ENCODE measurements around the gene ZDHHC23.
A peak's percentile ranks its signal among the peaks of the same experiment; 100 is the strongest.

The ZDHHC23 gene, protein sequence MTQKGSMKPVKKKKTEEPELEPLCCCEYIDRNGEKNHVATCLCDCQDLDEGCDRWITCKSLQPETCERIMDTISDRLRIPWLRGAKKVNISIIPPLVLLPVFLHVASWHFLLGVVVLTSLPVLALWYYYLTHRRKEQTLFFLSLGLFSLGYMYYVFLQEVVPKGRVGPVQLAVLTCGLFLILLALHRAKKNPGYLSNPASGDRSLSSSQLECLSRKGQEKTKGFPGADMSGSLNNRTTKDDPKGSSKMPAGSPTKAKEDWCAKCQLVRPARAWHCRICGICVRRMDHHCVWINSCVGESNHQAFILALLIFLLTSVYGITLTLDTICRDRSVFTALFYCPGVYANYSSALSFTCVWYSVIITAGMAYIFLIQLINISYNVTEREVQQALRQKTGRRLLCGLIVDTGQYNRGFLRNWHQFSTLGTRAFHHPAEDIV

GRCh38 chr3:113947372-113948014, at the start of gene ZDHHC23:
Gene ZDHHC23 (plus strand): TSS chr3:113948013. CDS start chr3:113948803, 790 bp downstream.
- peak; percentile 73 for DNase-seq

GRCh38 chr3:113898892-113899291, 48.9 kb upstream of the ZDHHC23 start:
- no peak for DNase-seq

GRCh38 chr3:113906568-113907140, 41.2 kb upstream of the ZDHHC23 start:
- no peak for DNase-seq

- no peak for DNase-seq
Measured at GRCh38 chr3:113908133-113908532, 39.7 kb upstream of the ZDHHC23 start.

DNA sequence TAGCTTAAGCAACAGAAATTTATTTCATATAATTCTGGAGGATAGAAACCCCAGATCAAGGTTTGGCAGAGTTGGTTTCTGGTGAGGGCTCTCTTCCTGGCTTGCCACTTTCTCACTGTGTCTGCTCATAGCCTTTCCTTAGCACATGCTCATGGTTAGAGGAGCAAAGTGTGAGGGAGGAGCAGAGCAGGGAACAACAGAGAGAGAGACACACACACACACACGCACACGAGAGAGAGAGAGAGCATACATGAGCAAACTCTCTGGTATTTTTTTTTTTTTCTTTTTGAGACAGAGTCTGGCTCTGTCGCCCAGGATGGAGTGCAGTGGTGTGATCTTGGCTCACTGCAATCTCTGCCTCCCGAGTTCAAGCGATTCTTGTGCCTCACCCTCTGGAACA, 36.8 kb upstream of the ZDHHC23 start:
- DNase-seq = no peak

- DNase-seq = no peak
Measured at GRCh38 chr3:113912552-113913236, 35.1 kb upstream of the ZDHHC23 start.

DNA sequence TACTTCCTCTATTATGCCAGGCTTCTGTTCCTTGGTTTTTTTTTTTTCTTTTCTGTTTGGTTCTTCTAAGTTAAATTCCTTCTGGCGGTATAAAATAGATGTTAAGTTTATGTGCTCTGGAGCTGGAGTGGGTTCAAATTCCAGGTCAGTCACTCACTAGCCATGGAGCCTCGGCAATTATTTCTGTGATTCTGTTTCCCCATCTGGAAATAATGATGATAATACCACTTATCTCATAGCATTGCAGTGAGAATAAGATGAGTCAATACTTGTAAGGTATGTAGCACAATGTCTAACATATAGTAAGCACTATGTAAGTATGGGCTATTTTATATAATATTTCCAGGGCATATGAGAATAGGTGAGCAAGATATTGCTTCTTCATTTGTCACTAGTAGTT, 33.2 kb upstream of the ZDHHC23 start:
- DNase-seq = no peak

GRCh38 chr3:113927556-113927955, 20.3 kb upstream of the ZDHHC23 start:
- DNase-seq = no peak

- no peak for DNase-seq
Measured at GRCh38 chr3:113946831-113947230, 982 bp upstream of the ZDHHC23 start.

DNA sequence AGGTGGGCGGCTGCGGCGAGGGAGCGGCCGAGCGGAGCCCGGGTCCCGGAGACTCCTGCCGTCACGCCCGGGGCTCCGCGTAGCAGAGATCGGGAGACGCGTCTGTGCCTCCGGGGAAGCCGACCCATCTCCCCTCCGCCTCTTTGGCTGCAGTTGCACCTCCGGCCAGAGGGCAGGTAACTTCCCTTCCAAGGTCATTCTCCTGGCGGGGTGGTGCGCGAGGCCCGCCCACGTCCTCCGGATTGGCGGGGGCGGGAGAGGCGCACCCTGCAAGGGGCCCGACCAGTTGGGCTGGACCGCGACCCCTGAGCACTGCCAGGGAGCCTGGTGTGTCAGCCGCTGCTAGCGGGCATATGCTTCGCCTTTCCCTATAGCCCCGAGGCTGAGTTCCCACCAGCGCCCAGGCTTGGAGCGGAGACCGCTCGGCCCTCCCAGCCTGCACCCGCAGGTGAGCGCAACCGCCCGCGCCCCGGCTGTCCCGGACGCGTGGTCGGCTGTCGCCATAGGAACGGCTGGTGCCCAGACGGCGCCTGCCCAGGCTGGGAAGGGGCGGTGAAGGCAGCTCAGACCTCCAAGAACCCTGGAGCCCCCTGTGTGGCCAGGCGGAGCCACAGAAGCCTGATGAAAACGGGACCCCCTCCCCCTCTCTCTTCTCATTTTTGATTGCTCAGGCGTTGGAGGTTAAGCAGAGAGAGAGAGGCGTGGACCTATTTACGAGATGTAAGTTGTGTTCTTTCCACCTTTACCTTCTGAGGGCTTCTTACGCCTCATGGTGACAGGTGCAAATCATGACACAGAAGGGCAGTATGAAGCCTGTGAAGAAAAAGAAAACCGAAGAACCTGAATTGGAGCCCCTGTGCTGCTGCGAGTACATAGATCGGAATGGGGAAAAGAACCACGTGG, 453 bp downstream of the ZDHHC23 start:
- DNase-seq = peak; percentile 47

- DNase-seq = no peak
Measured at GRCh38 chr3:113952921-113953320, 5.1 kb downstream of the ZDHHC23 start.

DNA sequence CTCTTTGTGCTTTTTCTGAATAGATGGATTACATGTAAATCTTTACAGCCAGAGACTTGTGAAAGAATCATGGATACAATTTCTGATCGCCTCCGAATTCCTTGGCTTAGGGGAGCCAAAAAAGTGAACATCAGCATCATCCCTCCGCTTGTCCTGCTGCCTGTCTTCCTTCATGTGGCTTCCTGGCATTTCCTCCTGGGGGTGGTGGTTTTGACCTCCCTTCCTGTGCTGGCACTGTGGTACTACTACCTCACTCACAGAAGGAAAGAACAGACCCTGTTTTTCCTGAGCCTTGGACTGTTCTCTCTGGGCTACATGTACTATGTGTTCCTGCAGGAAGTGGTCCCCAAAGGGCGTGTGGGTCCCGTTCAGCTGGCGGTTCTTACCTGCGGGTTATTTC, 5.9 kb downstream of the ZDHHC23 start:
- no peak for DNase-seq

DNA sequence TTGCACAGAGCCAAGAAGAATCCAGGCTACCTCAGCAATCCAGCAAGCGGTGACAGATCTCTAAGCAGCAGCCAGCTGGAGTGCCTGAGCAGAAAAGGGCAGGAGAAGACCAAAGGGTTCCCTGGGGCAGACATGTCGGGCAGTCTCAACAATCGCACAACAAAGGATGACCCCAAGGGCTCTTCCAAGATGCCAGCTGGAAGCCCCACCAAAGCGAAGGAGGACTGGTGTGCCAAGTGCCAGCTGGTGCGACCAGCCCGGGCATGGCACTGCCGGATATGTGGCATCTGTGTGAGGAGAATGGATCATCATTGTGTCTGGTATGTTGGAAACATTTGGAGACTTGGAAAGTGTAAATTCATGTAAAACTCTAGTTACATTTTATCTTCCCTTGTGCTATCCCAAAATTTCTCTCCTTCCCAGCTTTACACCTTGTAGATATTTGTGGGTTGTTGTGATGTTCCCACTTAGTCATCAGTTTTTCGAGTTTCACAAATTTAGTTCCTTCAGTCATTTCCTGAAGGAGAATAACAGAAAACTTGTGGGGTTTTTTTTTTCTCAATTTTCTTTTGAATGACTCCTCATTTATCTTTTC, 6.4 kb downstream of the ZDHHC23 start:
- DNase-seq = no peak

DNA sequence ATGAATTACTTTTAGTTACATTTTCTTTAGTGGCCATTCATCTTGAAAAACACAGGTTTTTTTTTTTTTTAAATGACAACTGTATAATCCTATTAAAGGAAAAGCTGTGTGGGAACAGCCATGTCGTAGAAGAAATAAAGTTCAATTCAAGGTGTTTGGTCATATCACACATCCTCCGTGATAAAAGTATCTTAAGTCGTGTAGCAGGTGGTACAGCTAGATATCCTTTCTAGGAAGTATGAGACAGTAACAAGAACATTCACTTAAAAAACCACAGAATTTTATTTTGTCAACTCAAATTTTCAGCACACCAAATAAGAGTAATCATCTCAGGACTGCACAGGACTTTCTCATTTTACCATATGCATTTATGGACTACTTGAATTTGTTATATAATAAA, 16.1 kb downstream of the ZDHHC23 start:
- no peak for DNase-seq

DNA sequence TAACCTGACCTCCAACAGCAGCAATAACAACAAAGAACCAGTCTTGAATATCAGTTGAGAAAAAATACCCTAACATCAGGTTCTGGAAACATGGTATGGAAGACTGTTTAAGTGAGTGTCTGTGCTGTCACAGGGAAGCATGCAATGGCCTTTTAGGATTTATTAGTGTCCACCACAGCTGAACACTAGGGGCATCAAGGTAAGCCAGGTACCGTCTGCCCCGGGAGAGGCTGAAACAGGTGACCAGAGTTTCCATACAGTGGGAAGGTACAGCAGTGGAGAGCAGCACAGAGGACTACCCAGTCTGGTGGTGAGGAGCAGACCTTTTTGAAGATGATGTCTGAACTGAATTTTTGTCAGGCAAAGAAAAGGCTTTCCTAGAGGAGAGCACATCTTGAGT, 18.4 kb downstream of the ZDHHC23 start:
- no peak for DNase-seq

GRCh38 chr3:113968986-113969385, 21.2 kb downstream of the ZDHHC23 start:
- DNase-seq = no peak

- DNase-seq = no peak
Measured at GRCh38 chr3:113977822-113978221, 30.0 kb downstream of the ZDHHC23 start.

GRCh38 chr3:113979916-113980315, 32.1 kb downstream of the ZDHHC23 start:
- no peak for DNase-seq

DNA sequence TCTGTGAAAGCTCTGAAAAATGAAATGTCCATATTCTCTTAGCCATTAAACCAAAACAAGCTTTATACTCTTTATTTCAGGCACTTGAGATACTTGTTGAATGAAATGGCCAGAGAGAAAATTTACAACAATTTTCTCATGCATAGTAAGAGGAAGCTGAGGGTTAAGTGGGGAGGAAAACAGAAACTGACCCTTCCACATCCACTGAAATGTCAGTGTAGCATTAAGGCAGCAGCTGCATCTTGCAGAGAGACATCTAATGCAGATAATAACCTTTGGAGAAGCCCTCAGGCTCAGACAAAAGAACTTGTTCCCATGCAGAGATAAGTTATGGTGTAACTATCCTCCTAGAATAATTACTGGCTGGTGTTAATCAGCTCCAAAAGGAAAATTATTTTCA, 34.0 kb downstream of the ZDHHC23 start:
- no peak for DNase-seq

DNA sequence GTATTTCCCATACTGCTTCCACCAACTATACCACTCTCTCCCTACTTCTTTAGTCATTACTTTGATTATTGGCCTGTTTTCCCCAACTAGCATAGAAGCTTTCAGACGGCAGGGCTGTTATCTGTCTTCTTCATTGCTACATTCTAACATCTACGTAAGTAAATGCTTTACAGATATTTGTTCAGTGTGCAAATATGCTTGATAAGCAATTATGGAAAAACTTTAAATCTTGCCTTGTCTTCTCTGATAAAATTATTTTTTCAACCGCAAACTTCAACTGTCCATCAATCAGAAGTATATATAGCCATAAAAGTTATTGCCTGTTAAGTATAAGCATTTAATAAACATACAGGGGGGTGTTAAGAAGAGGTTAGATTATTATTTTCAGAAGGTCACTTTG, 35.7 kb downstream of the ZDHHC23 start:
- DNase-seq = no peak

GRCh38 chr3:113985541-113985940, 37.7 kb downstream of the ZDHHC23 start:
- no peak for DNase-seq

GRCh38 chr3:114005481-114005880, 57.7 kb downstream of the ZDHHC23 start:
- no peak for DNase-seq

Data from activated CD4-positive, CD25-positive, alpha-beta regulatory T cell treated with anti-CD3 and anti-CD28 coated beads, Interleukin-2, amount 50 U/mL, for 72 hours (primary cell).